CD4-positive, alpha-beta T cell treated with Interleukin-10 for 1 hour (primary cell): ENCODE data around the gene GABBR2.
"Not testable (repeated sequence)": the region's sequence is repeated elsewhere in the genome, so short reads cannot be mapped to it uniquely, and the experiment has no call there.

ENCODE experiments used
- DNase-seq: peaks from one replicate; pipeline ENCODE4 v3.0.0-alpha.2; 2020

Gene GABBR2

DNA sequence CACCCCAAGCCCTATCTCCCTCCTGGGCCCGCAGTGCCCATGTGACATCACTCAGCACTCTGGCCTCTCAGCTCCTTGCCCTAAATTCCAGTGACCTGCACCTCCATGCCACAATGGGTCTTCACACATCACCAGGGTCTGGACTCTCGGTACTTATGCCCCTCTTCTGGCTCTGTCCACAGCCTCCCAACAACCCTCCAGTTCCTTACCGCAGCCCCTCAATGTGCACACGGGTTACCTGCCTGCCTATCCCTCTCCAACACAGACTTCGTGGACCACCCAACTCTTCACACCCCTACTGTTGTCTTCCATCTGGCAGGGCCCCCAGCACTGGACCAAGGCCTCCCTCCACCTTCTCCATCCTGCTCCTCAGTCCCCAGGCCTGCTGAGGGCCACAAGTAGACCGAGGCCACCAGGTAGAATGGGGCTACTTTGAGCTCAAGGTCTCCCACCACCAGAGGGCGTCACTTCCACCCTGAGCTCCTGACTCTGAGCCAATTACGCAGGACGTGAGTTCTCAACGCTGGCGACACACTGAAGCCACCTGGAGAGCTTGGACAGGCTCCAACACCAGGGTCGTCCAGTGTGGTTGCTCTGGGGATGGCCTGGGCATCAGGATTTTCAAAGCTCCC lies 172.1 kb downstream of the GABBR2 start:
- no peak for DNase-seq

DNA sequence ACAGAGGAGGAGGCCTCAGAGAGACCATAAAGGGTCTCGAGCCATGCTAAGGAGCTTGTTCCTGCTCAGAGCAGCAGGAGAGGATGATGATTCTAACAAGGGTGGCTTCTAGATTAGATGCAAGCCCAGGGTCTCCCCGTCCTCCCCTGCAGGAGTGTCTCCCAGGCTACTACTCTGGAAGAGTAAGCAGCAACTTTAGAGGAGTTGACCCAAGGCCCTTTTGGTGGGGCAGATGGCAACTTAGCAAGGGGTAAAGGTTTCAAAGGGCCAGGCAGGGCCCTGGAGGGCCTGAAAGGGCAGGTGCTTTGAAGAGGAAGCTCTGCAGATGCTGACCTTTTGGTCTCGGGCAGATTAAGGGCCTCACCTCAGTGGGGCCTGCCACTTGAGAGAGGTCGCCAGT lies 174.9 kb downstream of the GABBR2 start:
- no peak for DNase-seq

DNA sequence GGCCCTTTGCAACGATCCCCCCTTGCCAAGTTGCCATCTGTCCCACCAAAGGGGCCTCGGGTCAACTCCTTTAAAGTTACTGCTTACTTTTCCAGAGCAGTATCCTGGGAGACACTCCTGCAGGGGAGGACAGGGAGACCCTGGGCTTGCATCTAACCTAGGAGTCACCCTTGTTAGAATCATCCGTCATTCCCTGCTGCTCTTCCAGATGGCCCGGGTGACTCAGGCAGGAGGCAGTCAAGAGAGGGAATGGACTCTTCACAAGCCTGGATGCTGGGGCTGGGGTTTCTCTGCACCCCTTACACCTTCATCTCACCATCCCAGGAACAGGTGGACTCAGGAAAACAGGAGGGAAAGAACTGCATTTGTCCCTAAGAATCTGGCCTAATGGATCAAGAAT lies 175.6 kb downstream of the GABBR2 start:
- DNase-seq: no peak

DNA sequence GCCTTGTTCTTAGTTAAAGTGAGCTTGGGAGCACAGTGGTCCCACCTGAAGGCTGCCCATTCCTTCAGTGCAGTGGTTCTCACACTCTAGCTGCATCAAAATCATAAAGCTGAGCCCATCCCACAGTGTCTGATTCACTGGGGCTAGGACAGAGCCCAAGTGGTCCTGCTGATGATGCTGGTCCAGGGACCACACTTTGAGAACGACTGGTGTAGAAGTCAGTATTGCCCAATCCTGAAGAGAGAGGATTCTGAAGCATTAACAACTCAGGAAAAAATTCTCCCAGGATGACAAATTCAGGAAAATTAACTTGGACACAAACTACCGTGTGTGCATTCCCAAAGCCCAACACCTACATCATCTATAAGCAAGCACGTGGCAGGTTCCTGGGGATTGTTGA lies 176.2 kb downstream of the GABBR2 start:
- no peak for DNase-seq

DNA sequence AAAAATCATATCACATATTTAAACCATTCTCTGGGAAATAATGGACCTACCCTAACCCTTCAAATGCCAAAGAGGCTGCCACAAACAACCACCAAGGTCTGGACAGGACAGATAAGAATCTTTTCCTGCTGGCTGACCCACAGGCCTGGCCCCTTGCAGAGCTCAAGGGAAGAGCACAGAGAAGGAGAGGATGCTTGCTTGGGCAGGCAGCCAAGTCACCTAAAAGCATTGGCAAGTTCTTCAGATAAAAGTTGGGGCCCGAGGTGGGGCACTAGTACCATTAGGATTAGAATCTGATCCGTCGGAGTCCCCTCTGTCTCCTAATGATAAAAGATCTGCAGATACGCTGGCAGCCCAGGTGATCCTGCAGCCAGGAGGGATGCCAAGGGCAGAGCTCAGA lies 176.6 kb downstream of the GABBR2 start:
- no peak for DNase-seq

DNA sequence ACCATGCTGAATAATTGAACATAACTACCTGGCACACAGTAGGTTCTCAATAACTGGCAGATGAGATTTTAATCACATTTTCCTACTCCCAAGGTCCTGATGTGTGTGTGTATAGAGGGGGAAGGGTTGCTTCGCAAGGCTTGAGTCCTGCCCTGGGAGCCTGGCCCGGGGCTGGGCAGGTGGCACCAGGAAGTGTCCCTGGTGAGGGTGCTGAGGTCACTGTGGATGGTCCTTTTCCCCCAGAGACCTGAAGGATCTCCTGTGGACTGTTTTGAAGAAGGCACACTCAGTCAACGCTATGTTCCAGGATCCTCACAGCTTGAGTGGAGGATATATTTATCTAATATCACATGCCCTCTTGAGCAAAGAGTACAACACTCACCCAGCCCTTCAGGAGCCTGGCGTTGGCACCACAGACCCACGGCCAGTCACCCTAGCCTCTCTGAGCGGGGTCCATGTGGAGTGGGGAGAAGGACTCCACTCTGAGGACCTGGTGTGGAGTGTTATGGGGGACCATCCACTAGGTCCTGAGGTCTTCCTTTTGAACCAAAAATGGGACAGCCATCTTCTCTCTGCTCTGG lies 177.8 kb downstream of the GABBR2 start:
- no peak for DNase-seq

DNA sequence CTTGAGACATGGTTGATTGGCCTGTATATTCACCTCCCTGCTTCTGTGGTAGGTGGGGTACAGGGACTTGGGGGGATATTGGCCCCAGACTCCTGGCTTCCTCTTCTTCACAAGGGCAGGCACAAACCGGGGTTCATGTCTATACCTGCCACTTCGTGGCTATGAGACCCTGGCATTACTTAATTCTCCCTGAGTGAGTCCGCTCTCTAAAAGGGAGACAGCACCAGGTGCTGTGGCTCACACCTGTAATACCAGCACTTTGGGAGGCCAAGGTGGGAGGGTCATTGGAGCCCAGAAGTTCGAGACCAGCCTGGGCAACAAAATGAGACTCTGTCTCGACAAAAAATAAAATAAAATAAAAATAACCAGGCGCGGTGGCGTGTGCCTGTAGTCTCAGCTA lies 178.5 kb downstream of the GABBR2 start:
- DNase-seq: no peak

DNA sequence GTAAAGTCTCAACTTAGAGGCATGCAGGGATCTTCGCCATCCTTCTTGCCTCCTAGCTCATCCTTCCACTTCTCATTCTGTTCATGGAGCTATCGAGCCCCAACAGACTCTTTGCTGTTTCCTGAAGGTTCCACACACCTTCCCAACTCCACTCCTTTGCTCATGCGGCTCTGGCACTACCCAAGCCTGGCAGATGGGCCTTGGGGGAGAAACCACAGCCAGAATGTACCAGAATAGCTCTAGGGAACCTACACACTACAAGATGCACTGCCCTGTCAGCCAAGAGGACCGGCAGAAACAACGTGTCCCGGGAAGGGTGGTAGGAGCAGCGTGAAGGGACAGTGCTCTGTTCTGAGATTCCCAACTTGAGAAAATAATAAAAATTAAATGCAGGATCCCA lies 178.9 kb downstream of the GABBR2 start:
- no peak for DNase-seq

DNA sequence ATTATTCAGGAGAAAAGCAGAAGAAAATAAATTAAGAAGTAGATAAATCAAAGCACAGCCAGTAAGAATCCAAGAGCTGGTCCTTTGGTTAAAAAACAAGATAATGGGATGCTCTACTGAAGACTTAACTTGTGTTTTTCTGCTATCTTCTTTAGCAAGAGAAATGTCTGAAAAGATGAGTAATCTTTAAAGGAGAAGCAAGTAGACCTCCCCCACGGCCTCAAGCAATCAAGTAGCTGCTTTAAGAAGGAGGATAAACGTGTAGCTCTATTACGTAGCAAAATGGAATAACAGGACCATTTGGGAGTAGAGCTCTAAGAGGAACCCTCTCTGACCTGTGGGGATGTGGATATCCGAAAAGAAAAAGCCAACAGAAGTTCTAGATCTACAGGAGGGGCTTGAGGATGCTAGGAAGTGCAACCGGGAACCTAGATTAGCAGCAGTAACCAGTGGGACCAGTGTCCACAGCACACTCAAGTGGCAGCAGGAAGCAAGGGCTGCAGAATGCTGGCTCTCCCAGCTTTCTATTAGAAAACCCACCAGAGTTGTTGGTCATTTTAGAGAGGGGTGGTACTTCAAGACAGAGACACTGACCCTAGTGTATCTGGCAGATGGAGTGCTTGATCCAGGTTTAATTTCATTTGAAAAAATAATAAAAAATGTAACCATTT lies 185.4 kb downstream of the GABBR2 start:
- DNase-seq: no peak

DNA sequence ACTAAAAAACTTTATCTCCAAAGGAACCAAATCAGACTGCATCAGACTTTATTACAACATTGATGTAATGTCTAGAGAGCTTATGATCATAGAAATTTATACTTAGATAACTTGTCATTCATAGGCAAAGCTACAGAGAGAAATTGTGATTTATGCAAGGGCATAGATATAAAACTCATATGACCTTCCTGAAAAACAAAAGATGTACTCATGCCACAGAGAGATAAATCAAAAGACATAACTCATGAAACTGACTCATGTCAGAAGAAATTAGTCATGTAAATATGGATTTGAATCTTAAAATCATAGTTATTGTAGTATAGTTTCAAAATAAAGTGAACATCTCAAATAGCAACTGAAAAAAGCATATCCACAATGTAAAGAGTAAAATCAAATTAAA lies 186.2 kb downstream of the GABBR2 start:
- DNase-seq: no peak

DNA sequence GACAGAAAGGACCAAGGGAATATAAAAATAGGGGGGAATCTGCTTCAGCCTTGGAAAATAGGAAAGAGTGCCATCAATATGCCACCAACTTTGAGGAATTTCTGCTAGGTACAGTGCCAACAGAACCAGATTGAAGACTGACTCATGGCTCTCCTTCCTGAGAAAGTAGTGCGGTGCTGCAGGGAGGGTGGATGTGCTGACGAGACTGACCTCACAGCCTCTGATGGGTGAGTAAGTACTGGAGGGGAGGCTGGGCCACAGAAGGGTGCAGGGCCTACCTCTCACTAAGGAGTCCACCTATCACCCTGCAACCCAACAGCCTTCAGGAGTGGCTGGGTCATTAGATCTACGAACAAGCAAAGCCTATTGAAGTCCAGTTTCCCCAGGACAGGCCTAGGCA lies 187.6 kb downstream of the GABBR2 start:
- DNase-seq: no peak

DNA sequence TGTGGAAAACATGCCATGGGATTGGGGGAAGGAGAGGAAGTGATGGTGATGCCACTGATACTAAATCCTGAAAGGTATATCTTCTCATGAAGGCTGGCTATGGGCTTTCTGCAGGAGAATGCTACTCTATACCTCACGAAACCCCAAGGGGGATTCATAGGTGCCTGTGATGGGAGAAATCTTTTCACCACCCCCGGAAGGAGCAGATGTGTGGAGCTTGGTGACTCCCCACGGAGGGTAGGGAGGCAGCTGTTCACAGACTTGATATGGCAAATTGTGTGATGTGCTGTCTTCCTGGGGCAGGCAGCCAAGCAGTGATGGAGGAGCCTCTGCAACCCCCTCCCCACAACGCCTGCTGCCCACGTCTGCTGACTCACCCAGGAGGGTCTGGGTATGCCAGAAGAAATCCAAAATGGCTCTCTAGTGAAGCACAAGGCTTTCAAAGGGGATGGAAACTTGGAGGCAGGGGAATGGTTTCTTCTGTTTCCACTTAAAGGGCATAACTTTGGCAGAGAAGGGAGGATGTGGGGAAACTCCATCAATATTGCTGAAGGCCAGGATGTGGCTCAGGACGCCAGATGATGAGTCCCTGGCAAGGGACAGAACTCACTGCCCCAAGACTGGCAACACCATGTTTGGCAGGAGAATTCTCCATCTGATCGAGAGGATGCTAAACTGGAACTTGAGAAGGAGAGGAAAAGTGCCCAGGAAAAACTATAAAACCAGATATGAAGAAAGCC lies 188.3 kb downstream of the GABBR2 start:
- no peak for DNase-seq

DNA sequence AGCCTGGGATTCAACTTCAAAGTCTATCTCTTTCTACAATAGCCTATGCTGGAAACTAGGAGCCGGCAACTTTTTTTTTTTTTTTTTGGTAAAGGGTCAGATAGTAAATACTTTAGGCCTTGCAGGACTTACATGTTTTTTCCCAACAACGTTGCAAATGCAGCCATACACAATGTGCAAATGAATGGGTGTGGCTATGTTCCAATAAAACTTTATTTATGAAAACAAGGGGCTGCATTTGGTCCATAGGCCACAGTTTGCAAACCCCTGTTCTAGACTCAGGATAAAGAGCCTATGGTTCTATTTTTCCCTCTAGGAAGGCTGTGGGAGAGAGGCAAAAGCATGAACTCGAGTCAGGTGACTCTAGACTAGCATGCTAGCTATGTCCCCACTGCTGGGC lies 189.1 kb downstream of the GABBR2 start:
- no peak for DNase-seq

DNA sequence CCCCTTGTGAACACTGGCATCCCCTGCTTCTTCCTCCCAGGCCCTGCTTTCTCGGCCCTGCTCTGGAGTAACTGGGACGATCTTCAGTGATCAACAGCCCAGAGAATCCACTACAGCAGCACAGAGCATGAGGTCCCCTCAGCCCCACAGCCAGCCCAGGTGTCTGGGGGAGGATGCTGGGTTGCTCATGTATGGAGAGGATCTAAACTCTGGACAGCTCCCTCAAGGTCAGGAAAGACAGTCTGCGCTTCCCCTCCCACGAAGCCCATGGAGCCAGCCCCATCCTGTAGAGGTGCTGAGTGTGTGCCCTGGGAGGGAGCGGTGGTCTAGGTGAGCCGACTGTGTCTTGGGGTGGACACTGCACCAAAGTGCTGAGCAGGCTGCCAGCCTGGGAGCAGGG lies 190.2 kb downstream of the GABBR2 start:
- DNase-seq: no peak

DNA sequence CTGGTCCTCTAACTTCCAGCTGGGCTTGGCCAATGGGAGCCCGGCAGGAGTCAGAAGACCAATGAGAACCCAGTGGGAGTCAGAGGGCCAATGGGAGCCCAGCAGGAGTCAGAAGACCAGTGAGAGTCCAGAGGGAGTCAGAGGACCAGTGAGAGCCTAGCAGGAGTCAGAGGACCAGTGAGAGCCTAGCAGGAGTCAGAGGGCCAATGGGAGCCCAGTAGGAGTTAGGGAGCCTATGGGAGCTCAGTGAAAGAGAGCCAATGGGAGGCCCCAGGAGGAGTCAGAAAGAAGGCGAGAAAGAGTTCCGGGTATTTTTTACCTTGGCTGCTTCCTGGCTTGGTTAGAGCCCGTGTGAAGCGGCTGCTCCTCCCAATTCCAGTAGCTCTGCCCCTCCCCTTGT lies 191.0 kb downstream of the GABBR2 start:
- no peak for DNase-seq

DNA sequence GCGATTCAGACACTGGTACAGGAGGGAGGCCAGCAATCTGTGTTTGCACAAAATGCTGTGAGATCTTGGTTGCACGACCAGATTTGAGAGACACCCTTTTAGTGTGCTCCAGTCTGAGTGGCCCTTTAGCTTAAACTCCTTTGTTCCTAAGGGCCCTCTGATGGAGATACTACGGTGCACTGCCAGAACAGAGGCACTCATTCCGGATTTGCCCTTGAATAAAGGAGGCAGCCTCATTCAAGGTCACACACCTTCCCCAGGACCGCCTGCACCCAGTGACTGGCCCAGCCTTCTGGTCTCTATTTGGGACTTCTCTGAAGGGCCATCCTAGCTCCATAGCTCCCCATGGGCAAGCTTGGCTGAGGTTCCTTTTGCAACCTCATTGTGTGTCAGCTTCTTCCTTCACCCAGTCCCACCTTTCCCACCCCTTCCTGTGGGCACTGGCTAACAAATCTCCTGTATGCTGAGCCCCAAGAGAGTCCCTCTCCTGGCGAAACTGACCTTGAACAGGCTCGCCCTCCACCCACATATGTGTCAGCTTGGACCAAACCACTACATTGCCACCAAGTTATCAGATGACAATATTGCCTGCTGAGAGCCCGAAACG lies 191.7 kb downstream of the GABBR2 start:
- DNase-seq: no peak

DNA sequence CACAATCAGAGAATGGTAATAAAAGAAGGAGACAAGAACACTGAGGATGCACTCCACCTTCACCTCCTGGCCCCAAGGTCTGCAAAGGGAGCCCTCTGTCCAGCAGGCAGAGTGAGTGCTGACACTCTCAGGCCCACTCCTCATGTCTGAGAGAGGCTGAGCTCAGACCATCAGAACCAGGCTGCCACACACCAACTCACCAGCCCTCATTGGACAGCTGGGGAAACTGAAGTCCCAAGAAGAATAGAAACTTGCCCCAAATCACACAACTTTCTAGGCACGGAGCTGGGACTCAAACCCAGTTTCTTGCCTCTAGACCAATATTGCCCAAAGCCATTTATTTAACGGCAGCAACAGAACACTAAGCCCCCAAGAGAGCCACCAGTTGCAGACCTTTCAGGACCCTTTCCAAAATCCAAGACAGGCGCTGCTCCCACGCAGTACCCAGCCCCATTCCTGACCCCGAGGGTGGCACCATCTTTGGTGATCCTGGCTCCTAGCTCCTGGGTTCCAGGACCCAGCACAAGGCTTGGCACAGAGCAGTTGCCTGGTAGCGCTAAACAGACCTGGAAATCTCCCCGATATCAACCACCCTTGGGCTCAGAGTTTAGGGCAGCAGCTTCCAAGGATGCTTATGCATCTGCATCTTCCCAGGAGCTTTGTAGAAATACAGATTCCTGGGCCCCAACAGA lies 192.4 kb downstream of the GABBR2 start:
- no peak for DNase-seq

DNA sequence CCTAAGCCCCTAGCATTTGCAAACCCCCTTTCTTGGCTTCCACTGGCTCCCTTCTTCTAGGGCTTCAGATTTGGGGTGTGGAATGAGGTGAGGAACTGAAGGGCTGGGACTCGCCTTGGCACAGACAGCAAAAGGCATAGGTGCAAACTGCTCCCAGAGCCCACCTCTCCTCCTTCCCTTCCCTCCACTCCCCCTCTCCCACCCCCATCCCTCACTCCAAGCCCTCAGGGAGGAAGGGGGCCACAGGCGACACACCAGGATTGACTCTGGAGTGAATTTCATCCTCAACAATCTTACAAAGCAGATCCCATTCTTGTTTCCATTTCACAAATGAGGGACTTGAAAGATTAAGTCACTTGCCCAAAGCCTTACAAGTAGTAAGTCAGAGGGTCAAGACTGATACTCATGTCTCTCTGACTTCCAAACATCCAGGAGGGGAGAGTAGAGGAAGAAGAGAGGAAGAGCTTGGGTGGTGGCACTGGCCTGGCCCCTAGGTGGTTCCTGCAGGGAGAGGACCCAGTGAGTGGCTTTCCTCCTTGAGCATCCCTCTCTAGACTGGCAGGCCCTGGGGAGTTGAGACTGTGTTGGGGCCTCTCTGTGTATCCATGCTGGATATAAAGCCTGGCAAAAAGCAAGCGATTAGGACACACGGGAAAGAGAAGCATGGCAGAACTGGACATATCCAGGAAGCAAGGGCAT lies 193.1 kb downstream of the GABBR2 start:
- DNase-seq: no peak

DNA sequence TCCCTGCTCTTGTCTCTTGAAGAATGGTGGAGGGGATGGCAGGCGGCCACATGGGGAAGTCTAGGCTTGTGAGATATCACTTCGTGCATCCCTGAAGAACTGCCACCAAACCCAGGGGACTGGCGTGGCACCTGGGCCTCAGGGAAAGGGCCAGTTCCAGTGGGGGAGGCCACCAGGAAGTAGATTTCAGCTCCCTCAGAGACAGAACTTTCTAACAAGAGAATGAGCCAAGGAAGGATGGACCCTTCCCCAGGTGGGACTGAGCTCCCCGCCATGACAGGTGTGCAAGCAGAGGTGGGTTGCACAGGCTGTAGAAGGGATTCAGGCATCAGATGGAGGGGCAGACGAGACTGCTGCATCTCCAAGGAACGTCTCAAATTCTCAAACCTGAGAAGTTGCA lies 193.9 kb downstream of the GABBR2 start:
- DNase-seq: no peak

DNA sequence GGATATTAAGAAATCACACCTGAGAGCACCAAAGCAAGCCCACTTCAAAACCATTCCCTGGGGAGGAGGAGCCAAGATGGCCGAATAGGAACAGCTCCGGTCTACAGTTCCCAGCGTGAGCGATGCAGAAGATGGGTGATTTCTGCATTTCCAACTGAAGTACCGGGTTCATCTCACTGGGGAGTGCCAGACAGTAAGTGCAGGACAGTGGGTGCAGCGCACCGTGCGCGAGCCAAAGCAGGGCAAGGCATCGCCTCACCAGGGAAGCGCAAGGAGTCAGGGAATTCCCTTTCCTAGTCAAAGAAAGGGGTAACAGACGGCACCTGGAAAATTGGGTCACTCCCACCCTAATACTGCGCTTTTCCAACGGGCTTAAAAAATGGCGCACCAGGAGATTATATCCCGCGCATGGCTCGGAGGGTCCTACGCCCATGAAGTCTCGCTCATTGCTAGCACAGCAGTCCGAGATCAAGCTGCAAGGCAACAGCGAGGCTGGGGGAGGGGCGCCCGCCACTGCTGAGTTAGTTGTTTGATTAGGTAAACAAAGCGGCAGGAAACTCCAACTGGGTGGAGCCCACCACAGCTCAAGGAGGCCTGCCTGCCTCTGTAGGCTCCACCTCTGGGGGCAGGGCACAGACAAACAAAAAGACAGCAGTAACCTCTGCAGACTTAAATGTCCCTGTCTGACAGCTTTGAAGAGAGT lies 200.4 kb downstream of the GABBR2 start:
- not testable (repeated sequence) for DNase-seq

DNA sequence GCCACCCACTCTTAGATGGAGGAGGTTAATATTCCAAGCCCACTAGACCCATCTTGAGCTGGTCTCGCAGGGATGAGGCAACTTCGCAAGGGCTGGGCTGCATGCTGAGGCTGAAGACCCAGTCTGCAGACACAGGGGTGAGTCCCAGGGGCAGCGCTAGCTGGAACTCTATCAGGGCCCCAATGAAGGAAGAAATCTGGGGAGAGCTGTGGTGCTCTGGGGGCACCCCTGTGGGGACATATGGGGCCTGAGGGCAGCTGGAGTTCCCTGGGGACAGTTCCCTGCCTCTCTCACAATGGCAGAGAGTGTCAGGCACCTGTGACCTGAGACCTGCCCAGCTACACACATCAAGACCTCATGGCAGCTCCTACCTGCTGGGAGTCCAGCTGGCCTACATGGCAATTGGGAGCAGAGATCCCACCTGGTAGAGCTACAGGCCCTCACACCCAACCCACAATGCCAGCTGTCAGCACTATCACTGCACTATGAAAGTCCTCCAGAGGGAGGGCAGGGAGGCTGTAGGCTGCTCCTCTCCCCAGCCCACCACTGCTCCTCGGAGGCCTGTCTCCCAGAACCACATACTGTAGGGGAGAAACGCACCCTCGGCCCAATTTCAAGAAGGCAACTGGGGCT lies 202.2 kb downstream of the GABBR2 start:
- no peak for DNase-seq
